ENCODE data around the gene EMCN.
"Not testable (repeated sequence)": the region's sequence is repeated elsewhere in the genome, so short reads cannot be mapped to it uniquely, and the experiment has no call there.

EMCN gene, protein sequence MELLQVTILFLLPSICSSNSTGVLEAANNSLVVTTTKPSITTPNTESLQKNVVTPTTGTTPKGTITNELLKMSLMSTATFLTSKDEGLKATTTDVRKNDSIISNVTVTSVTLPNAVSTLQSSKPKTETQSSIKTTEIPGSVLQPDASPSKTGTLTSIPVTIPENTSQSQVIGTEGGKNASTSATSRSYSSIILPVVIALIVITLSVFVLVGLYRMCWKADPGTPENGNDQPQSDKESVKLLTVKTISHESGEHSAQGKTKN

GRCh38 chr4:100517864-100518341 lies at the start of gene EMCN:
EMCN (minus strand) TSS chr4:100518022; CDS start chr4:100517914, 108 bp downstream.
- FAIRE-seq = no peak

DNA sequence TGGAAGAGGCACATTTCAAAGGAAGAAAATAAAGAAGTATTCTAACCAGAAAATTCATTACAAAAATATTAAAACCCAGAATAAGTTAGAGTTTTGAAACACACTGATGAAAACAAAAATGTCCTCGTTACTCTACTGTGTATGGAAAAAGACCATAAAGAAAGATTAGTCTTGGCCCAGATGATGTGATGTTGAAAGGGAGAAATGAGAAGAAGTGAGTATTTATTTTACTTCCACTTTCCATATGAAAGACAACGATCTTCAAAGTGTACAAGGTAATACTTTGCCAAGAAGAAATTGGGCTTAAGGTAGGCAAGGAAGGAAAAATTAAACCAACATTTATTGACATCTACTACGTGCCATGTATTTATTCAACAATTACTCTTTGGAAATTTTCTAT lies 48.6 kb upstream of the EMCN start:
- FAIRE-seq = no peak

DNA sequence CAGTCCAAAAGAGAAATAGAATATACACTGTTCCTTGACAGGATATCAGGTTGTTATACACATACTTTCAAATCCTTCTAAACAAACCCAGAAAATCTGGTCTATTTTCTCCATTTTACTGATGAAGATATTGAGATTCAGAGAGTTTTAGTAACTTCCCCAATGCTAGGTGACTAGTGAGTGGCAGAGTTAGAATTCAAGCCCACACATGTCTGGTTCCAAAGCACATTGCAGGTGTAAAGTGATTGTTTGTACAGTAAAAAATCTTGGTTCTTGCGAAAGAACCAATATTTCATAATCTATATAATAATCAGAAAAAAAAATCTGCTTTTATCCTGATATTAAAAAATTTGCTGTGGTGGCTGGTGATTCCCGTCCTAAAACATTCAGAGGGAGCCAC lies 39.5 kb upstream of the EMCN start:
- FAIRE-seq = no peak

- no peak for FAIRE-seq
These were observed 38.0 kb upstream of the EMCN start for GRCh38 chr4:100555611-100556337.

- FAIRE-seq = no peak
These were observed 30.4 kb upstream of the EMCN start for GRCh38 chr4:100548200-100548560.

DNA sequence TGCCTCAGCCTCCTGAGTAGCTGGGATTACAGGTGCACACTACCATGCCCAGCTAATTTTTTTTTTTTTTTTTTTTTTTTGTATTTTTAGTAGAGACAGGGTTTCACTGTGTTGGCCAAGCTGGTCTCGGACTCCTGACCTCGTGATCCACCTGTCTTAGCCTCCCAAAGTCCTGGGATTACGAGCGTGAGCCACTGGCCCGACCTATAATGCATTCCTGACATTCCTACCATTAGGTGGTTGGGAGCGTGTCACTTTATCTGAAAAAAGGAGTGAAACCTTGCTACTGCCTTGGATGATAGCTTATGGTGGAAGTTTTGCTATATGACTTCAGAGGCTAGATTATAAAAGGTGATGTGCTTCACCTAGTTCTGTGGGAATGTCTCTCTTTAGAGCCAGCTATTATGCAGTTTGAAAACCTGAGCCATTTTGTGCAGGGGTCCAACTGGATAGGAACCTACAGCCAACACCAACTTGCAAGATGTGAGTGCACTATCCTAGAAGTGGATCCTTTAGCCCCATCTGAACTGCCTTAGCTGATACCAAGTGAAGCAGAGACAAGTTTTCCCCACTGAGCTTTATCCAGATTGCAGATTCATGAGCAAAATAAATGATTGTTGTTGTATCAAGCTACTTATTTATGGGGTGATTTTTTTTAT lies 29.8 kb upstream of the EMCN start:
- no peak for FAIRE-seq

GRCh38 chr4:100545427-100545826 lies 27.6 kb upstream of the EMCN start:
- FAIRE-seq = no peak

DNA sequence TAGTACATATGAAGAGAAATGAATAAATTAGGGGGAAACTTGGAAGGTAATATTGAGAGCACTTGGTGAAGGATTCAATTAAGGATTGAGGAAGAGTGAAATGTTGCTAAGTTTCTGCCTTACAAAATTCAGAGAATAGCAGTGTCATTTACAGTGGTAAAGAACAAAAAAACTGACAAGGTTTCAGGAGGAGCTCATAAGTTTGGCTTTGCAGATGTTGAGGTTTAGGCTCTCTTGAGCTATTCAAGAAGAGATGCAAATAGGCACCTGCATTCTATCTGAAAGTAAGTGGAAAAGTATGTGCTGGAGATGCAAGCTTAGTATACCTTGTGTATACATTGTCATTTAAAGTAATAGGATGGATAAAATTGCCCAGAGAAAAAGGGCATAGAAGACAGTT lies 22.3 kb upstream of the EMCN start:
- no peak for FAIRE-seq

- no peak for FAIRE-seq
These were observed 21.9 kb upstream of the EMCN start for GRCh38 chr4:100539706-100540105.

GRCh38 chr4:100533741-100534140 lies 15.9 kb upstream of the EMCN start:
- FAIRE-seq = no peak

DNA sequence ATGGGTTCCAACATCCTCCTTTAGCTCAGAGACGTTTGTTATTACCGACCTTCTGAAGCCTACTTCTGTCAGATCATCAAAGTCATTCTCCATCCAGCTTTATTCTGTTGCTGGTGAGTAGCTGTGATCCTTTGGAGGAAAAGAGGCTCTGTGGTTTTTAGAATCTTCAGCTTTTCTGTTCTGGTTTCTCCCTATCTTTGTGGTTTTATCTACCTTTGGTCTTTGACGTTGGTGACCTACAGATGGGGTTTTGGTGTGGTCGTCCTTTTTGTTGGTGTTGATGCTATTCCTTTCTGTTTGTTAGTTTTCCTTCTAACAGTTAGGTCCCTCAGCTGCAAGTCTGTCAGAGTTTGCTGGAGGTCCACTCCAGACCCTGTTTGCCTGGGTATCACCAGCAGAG lies 12.3 kb upstream of the EMCN start:
- not testable (repeated sequence) for FAIRE-seq

GRCh38 chr4:100525686-100526085 lies 7.9 kb upstream of the EMCN start:
- no peak for FAIRE-seq

DNA sequence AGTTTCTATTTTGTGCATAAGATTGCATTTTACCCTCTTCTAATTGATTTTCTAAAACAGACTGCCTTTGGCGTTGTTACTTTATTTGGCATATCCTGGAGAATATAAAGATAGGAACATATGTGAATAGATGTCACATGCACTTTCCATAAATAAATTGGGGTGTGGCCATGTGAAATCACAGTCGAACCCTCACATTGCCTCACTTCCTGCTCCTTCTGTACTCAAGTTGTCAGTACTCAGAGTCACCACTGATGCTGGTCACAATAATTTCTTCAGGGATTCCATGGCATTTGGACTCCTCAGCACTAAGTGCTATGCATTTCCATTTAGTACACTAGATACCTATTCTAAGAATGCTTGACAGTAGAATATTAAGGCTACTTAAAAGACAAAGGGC lies 1.4 kb upstream of the EMCN start:
- FAIRE-seq = no peak

DNA sequence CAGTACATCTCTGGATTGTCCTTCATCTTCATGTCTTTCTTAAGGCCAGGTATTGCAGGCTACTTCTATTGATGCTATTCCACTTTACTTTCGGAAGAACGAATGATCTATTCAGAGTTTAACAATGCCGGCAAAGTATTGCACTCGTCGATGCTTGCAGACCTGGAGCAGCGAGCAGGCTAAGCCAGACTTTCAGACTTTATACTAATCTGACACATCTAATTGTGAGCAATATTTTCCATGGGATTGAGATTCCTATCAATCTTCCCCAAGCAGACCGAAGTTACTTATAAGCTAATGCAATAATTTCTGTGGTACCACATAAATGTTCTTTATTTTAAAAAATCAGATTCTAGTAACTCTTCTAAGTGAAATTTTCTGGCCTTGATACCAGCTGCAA lies 1.6 kb downstream of the EMCN start:
- FAIRE-seq = no peak

GRCh38 chr4:100511896-100512295 lies 5.9 kb downstream of the EMCN start:
- no peak for FAIRE-seq

GRCh38 chr4:100510551-100510950 lies 7.3 kb downstream of the EMCN start:
- no peak for FAIRE-seq

- FAIRE-seq = no peak
These were observed 8.4 kb downstream of the EMCN start for GRCh38 chr4:100509386-100509785.

DNA sequence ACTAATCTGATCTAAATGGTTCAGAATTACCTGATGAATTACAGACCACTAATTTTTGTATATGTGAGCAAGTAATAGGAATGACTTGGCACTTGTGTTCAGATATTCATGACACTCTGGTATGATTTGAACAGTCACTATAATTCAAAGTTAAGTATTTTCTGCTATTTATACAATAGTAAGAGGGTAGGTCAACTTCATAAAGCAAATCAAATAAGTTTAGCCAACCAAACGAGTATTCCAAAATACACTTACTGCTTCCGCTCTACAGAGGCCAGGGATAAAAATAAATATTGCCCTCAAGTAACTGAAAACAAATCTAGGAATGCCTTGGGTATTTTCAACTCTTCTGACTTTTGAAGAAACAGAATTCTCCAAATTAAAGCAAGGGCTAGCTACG lies 9.1 kb downstream of the EMCN start:
- FAIRE-seq = no peak

DNA sequence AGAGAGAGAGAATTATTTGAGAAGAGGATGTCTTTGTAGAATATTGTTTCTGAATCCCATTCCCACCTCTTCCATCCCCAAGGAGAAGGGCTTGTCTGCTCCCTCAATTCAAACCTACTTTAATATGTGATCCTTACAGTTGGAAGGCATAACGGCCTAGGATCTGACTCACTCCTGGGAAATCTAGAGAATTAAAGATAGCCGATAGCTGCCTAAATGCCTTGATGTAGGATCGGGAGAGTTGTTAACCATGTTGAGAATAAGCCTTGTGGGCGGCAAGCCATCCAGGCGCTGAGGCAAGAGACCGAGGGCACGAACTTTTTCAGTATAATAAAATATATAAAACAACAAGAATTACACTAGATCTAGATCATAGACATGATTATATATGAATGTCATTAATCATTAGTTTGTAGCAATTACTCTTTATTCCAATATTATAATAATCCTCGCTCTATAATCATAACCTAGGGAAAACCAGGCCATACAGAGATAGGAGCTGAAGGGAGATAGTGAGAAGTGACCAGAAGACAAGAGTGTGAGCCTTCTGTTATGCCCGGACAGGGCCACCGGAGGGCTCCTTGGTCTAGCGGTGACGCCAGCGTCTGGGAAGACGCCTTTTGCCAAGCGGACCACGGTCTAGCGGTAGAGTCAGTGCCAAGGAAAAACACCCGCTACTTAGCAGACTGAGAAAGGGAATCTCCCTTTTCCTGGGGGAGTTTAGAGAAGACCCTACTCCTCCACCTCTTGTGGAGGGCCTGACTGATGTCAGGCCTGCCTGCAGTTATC lies 13.5 kb downstream of the EMCN start:
- FAIRE-seq = no peak

DNA sequence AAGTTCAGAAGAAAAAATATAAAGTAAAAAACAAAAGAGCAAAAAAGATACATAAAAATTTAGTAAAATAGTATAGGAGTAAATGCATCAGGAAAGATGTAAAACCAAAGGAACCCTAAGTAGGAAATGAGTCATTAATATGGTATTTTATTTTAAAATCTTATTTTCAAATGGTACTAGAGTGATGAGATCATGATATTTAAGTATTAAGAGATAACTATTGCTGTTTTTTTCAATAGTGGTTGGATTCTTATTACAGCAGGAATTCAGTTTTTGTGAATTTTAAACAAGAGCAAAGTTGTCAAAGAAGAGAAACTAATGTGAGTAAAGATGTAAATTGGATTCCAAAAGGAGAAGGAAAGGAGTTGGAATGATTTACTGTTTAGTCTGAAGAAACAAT lies 20.0 kb downstream of the EMCN start:
- peak; percentile 43 for FAIRE-seq

GRCh38 chr4:100495074-100495473 lies 22.7 kb downstream of the EMCN start:
- no peak for FAIRE-seq

DNA sequence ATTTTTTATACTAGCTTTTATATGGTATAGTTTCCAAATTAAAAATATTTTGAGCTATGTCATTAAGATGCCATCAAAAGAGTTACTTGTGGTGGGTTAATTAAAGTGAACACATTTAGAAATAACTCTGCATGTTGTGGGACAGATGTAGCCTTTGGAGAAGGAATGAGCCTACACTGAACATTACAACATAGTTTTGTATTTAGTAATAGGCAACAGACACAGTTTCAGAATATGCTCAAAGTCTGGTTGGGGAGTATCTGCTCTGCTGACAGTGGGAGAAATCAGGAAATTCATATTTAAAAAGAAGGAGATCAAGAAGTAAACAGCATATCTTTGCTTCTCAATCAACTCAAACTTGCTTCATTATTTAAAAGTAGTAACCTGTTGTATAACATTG lies 23.7 kb downstream of the EMCN start:
- no peak for FAIRE-seq

GRCh38 chr4:100493756-100494155 lies 24.1 kb downstream of the EMCN start:
- FAIRE-seq = no peak
